ENCODE measurements around the gene ITGAD.

DNA sequence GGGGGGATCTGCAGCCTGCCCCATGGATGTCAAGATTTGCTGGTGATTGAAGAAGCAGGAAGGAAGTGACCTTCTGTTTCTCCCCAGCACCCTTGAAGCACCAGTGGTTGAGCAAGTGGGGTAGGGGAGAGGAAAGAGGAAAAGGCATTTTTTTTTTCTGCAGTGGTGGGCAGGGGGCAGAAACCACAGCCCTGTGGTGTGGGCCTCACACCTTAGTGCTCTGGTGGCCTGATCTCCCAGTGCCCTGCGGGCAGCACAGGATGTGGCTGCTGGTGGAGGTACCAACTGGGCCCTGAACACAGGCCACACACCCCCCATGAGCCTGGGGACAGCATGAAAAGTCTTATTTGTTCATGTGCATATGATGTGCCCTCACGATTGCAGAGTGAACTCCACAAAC is 7.1 kb downstream of the ITGAD start:
- TF ChIP-seq PATZ1 (CRISPR knock-in tag; IDR thresholded peaks at IDR 0.05; ENCODE audit: borderline replicate concordance), result no peak
- TF ChIP-seq ARNTL (CRISPR knock-in tag; IDR thresholded peaks at IDR 0.05; ENCODE audit: borderline replicate concordance, low read depth), result no peak
- TF ChIP-seq RARB (CRISPR knock-in tag; IDR thresholded peaks at IDR 0.05), result no peak
- no peak for TF ChIP-seq BACH2 (CRISPR knock-in tag; IDR thresholded peaks at IDR 0.05; ENCODE audit: borderline replicate concordance)
- no peak for TF ChIP-seq ZNF70 (CRISPR knock-in tag; IDR thresholded peaks at IDR 0.05)
- TF ChIP-seq CSRNP3 (CRISPR knock-in tag; IDR thresholded peaks at IDR 0.05), result no peak
- TF ChIP-seq, protein P1, sequence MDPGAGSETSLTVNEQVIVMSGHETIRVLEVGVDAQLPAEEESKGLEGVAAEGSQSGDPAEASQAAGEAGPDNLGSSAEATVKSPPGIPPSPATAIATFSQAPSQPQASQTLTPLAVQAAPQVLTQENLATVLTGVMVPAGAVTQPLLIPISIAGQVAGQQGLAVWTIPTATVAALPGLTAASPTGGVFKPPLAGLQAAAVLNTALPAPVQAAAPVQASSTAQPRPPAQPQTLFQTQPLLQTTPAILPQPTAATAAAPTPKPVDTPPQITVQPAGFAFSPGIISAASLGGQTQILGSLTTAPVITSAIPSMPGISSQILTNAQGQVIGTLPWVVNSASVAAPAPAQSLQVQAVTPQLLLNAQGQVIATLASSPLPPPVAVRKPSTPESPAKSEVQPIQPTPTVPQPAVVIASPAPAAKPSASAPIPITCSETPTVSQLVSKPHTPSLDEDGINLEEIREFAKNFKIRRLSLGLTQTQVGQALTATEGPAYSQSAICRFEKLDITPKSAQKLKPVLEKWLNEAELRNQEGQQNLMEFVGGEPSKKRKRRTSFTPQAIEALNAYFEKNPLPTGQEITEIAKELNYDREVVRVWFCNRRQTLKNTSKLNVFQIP (CRISPR knock-in tag; IDR thresholded peaks at IDR 0.05; ENCODE audit: borderline replicate concordance, low read depth), result no peak
- no peak for TF ChIP-seq ZFP3 (CRISPR knock-in tag; IDR thresholded peaks at IDR 0.05)
- no peak for TF ChIP-seq GLIS3 (CRISPR knock-in tag; IDR thresholded peaks at IDR 0.05)
- no peak for TF ChIP-seq TCF4 (CRISPR knock-in tag; IDR thresholded peaks at IDR 0.05; ENCODE audit: borderline replicate concordance)
- TF ChIP-seq TOX (CRISPR knock-in tag; IDR thresholded peaks at IDR 0.05; ENCODE audit: borderline replicate concordance), result no peak
